ENCODE results near the gene MINDY3. TPM values are rescaled to one million over a fixed set of nuclear protein-coding genes. Genes with fewer than 3 reads are reported as not detected.
"Not testable (repeated sequence)": the region's sequence is repeated elsewhere in the genome, so short reads cannot be mapped to it uniquely, and the experiment has no call there.

Gene MINDY3
- total RNA-seq, 1 donor from 2014 or later, result 16.7 TPM

GRCh38 chr10:15791816-15792524 lies 68.3 kb downstream of the MINDY3 start:
- DNase-seq, result no peak
- peak; percentile 77 for ATAC-seq (ENCODE audit: poor library complexity)
- intact Hi-C loops (cut with DNase I), result no loop called here

GRCh38 chr10:15789793-15790525 lies 70.3 kb downstream of the MINDY3 start:
- intact Hi-C loops (cut with DNase I), result no loop called here
- ATAC-seq (ENCODE audit: poor library complexity), result peak; percentile 60

GRCh38 chr10:15787426-15787825 lies 72.9 kb downstream of the MINDY3 start:
- no peak for DNase-seq
- intact Hi-C loops (cut with DNase I), result no loop called here
- ATAC-seq (ENCODE audit: poor library complexity), result no peak

More at GRCh38 chr10:15789793-15790525, 70.3 kb downstream of the MINDY3 start:
- no peak for DNase-seq

- DNase-seq (no peak), ATAC-seq (ENCODE audit: poor library complexity) (no peak)
- intact Hi-C loops (cut with DNase I), result no loop called here
Observed at GRCh38 chr10:15784662-15785300, 75.5 kb downstream of the MINDY3 start.

- ATAC-seq (ENCODE audit: poor library complexity), result no peak
- no peak for DNase-seq
- intact Hi-C loops (cut with DNase I), result no loop called here
Observed at GRCh38 chr10:15783941-15784636, 76.2 kb downstream of the MINDY3 start.

GRCh38 chr10:15782851-15783250 lies 77.5 kb downstream of the MINDY3 start:
- DNase-seq, result no peak
- intact Hi-C loops (cut with DNase I), result no loop called here
- ATAC-seq (ENCODE audit: poor library complexity), result no peak

GRCh38 chr10:15781381-15781960 lies 78.8 kb downstream of the MINDY3 start:
- ATAC-seq (ENCODE audit: poor library complexity), result no peak
- DNase-seq, result no peak
- intact Hi-C loops (cut with DNase I), result no loop called here

- intact Hi-C loops (cut with DNase I), result no loop called here
- peak; percentile 67 for ATAC-seq (ENCODE audit: poor library complexity)
- DNase-seq, result peak; percentile 79
Observed at GRCh38 chr10:15780353-15781135, 79.8 kb downstream of the MINDY3 start.

GRCh38 chr10:15775513-15775912 lies 84.8 kb downstream of the MINDY3 start:
- DNase-seq (no peak), ATAC-seq (ENCODE audit: poor library complexity) (no peak)
- intact Hi-C loops (cut with DNase I), result no loop called here

- DNase-seq; intact Hi-C loops (cut with DNase I); ATAC-seq (ENCODE audit: poor library complexity): not testable (repeated sequence)
Observed at GRCh38 chr10:15774534-15774933, 85.8 kb downstream of the MINDY3 start.

GRCh38 chr10:15764892-15765454 lies 95.3 kb downstream of the MINDY3 start:
- no peak for ATAC-seq (ENCODE audit: poor library complexity)
- intact Hi-C loops (cut with DNase I), result no loop called here
- DNase-seq, result no peak

GRCh38 chr10:15763006-15763405 lies 97.3 kb downstream of the MINDY3 start:
- intact Hi-C loops (cut with DNase I), result no loop called here
- ATAC-seq (ENCODE audit: poor library complexity) (peak; percentile 43), DNase-seq (no peak)

- DNase-seq; intact Hi-C loops (cut with DNase I); ATAC-seq (ENCODE audit: poor library complexity): not testable (repeated sequence)
Observed at GRCh38 chr10:15762239-15762638, 98.1 kb downstream of the MINDY3 start.

- DNase-seq; ATAC-seq (ENCODE audit: poor library complexity); intact Hi-C loops (cut with DNase I): not testable (repeated sequence)
Observed at GRCh38 chr10:15761224-15761623, 99.1 kb downstream of the MINDY3 start.

GRCh38 chr10:15760681-15761080 lies 99.6 kb downstream of the MINDY3 start:
- no peak for DNase-seq
- intact Hi-C loops (cut with DNase I), result no loop called here

GRCh38 chr10:15759265-15759664 lies 101.0 kb downstream of the MINDY3 start:
- no peak for DNase-seq
- no peak for ATAC-seq (ENCODE audit: poor library complexity)
- intact Hi-C loops (cut with DNase I), result no loop called here

More at GRCh38 chr10:15760681-15761080, 99.6 kb downstream of the MINDY3 start:
- ATAC-seq (ENCODE audit: poor library complexity), result no peak

GRCh38 chr10:15758618-15759017 lies 101.7 kb downstream of the MINDY3 start:
- DNase-seq (no peak), ATAC-seq (ENCODE audit: poor library complexity) (no peak)
- intact Hi-C loops (cut with DNase I), result no loop called here

GRCh38 chr10:15754937-15755336 lies 105.4 kb downstream of the MINDY3 start:
- no peak for DNase-seq
- no peak for ATAC-seq (ENCODE audit: poor library complexity)
- intact Hi-C loops (cut with DNase I), result no loop called here

Data from Right ventricle myocardium superior (tissue), 1 donor.